ENCODE data around the gene OR4K15. TPM values are rescaled to one million over a fixed set of nuclear protein-coding genes. Genes with fewer than 3 reads are reported as not detected.
"Not testable (repeated sequence)": the region's sequence is repeated elsewhere in the genome, so short reads cannot be mapped to it uniquely, and the experiment has no call there.

Gene OR4K15, protein sequence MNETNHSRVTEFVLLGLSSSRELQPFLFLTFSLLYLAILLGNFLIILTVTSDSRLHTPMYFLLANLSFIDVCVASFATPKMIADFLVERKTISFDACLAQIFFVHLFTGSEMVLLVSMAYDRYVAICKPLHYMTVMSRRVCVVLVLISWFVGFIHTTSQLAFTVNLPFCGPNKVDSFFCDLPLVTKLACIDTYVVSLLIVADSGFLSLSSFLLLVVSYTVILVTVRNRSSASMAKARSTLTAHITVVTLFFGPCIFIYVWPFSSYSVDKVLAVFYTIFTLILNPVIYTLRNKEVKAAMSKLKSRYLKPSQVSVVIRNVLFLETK
- total RNA-seq, result not detected

DNA sequence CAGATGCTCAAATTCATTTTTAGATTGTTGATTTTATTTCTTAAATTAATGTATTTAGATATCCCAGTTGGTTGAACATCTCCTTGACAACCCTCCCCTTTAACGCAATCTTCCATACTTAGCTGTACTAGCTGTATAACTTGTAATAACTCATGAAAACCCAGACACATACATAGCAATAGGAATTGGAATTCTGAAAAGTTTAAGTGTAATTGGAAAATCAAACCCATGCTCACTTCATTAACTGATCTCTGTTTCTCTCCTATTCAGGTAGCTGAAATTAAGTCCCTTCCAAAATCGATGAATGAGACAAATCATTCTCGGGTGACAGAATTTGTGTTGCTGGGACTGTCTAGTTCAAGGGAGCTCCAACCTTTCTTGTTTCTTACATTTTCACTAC, at the start of gene OR4K15:
TSS of gene OR4K15 (plus strand) at position 301 of the 400 bp plus-strand sequence. CDS start at position 301, 0 bp downstream.
- Mint-ChIP-seq H3K4me1 (ENCODE audit: low read depth) (peaks cover 34% of the 10 kb centered on the region), H3K27me3 (ENCODE audit: low read depth) (no peaks in the 10 kb centered on the region), H3K4me3 (peak within 1 kb of the TSS; percentile 7), H3K36me3 (ENCODE audit: insufficient read depth) (no peaks in the 10 kb centered on the region), H3K9me3 (peaks cover 7% of the 10 kb centered on the region)
- ATAC-seq (no peak), DNase-seq (no peak)

DNA sequence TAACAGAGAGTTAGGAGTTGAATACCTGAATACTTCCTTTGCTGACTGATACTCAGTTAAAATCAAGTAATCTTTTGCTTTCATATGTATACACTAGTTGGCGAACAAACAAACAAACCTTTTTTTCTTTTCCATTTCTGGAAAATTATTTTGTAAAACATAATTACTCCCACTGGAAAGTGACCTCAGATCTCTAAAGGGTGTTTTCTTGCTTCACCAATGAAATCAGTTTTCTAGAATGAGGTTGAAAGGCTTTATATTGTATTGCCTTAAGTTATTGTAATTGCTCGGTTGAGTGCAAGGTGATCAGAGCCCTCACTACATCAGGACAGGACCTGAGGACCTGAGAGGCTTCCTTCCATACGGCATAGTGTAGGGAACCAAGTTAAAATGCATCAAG, 44.8 kb upstream of the OR4K15 start, which contains the start of gene OR4K1:
TSS of gene OR4K1 (plus strand) at position 301 of the 400 bp plus-strand sequence. CDS start 4,750 bp downstream, outside the sequence.
- H3K4me3 Mint-ChIP-seq, result no peak within 1 kb of the TSS
- no peaks in the 10 kb centered on the region for H3K36me3 Mint-ChIP-seq (ENCODE audit: insufficient read depth)

DNA sequence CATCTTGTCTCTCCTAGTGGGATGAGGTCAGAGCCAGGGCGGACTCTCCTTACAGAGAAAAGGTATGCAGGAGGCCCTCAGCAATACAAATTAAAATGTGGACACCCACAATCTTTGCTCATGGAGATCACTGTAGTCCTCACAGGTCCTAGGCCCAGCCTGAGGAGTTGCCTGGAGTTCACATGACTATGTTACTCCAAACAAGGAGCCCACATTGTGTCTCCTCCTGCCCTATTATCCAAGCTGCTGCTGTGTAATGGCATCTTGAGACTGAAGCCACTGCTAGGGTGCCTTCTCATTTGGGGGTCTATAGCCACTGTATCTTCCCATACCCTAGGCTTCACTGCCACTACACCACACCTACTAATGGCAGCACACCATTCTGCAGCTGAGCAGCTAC, 33.7 kb upstream of the OR4K15 start:
- DNase-seq, result no peak
- Mint-ChIP-seq H3K4me3 (no peak overlapping the region), H3K27me3 (ENCODE audit: low read depth) (no peaks in the 10 kb centered on the region), H3K36me3 (ENCODE audit: insufficient read depth) (no peaks in the 10 kb centered on the region), H3K4me1 (ENCODE audit: low read depth) (no peaks in the 10 kb centered on the region), H3K9me3 (peaks cover under 1% of the 10 kb centered on the region)
- ATAC-seq, result no peak

More for the DNA sequence above, 44.8 kb upstream of the OR4K15 start, which contains the start of gene OR4K1:
- Mint-ChIP-seq H3K9me3 (no peaks in the 10 kb centered on the region), H3K27me3 (ENCODE audit: low read depth) (no peaks in the 10 kb centered on the region), H3K4me1 (ENCODE audit: low read depth) (no peaks in the 10 kb centered on the region)
- no peak for ATAC-seq
- no peak for DNase-seq

DNA sequence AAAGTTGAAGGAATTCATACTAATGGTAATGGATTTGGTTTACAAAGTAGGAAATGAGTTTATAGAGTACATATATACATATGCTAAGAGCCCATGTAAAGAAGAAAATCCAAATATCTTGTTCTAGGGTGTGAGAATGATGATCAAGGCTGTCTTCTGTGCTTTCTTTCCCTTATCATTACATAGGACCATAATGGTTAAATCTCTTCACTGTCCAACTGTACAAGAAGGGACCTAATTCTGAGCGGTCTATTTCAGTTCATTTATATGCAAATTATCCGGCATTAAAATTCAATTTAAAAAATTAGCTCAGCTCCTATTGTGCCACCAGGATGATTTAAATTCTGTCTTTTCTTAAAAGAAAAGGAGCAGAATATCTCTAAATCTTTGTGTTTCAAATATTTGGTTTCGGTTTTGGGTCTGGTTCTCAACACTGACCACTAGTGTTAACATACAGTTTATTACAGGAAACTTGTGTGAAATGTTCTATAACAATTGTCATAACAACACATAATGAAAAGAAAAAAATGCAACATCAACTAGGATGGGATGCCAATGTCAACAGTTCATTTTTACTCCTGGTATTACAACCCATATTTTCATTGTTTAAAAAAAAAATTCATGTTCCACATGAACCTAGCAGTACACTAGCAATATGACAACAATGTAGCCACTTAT, 27.8 kb upstream of the OR4K15 start:
- peaks cover 4% of the 10 kb centered on the region for H3K9me3 Mint-ChIP-seq
- DNase-seq (no peak), ATAC-seq (no peak)
- H3K36me3 Mint-ChIP-seq (ENCODE audit: insufficient read depth), result no peaks in the 10 kb centered on the region
- H3K27me3 Mint-ChIP-seq (ENCODE audit: low read depth), result no peaks in the 10 kb centered on the region
- no peak overlapping the region for H3K4me3 Mint-ChIP-seq
- no peaks in the 10 kb centered on the region for H3K4me1 Mint-ChIP-seq (ENCODE audit: low read depth)

DNA sequence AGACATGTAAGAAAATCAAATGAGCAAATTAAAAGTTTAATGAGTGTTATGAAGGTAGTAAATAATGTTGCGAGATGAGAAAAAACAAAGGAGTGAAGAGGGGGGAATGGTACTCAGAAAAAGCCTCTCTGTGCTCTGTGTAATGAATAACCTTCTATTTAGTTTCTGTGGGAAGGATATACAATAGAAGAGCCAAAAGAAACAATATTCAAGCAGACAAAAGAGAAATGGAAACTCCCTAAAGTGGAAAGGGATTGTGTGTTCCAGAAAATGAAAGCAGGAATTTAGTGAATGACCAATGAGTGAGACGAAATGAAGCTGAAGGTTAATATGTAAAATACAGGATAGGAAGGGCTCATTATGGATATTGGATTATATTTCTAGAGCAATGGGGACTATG, 26.2 kb upstream of the OR4K15 start:
- H3K4me1 Mint-ChIP-seq (ENCODE audit: low read depth), result no peaks in the 10 kb centered on the region
- no peaks in the 10 kb centered on the region for H3K36me3 Mint-ChIP-seq (ENCODE audit: insufficient read depth)
- no peak for ATAC-seq
- peaks cover 4% of the 10 kb centered on the region for H3K9me3 Mint-ChIP-seq
- no peaks in the 10 kb centered on the region for H3K27me3 Mint-ChIP-seq (ENCODE audit: low read depth)
- H3K4me3 Mint-ChIP-seq, result no peak overlapping the region
- DNase-seq, result no peak

DNA sequence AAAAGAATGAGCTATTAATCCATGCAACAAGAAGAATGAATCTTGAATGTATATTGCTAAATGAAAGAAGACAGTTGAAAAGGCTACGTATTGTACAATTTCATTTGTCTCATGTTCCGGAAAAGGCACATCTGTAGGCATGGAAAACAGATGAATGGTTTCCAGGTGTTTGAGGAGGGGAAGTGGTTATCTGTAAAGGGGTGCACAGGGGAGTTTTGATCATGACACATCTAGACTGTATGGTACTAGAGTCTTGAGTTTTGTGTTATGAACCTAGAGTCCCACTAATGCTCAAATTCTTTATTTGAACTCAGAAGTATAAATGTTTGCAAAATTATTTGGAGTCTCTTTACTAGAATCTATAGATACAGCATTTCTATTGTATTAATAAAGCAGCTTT, 5.7 kb upstream of the OR4K15 start:
- not testable (repeated sequence) for H3K9me3 Mint-ChIP-seq; H3K27me3 Mint-ChIP-seq (ENCODE audit: low read depth); ATAC-seq; DNase-seq; H3K4me3 Mint-ChIP-seq; H3K36me3 Mint-ChIP-seq (ENCODE audit: insufficient read depth)
- peaks cover 24% of the 10 kb centered on the region for H3K4me1 Mint-ChIP-seq (ENCODE audit: low read depth)

DNA sequence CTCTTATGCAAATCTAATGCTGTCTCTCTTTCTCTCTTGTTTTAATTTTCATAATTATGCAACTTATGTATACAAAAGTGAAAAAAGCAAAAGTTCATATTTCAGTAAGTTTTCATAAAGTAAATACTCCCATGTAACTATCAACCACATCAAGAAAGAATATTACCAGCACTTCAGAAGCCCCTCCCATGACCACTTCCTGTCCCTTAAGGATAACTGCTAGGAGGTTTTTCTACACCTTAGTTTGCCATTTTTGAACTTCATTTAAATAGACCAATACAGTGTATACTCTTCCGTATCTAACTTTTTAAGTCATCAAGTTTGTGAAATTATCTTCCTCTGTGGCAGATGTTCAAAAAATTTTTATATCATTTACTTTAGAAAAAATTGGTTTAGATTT, 547 bp upstream of the OR4K15 start:
- Mint-ChIP-seq H3K4me3 (no peak overlapping the region), H3K36me3 (ENCODE audit: insufficient read depth) (no peaks in the 10 kb centered on the region), H3K27me3 (ENCODE audit: low read depth) (no peaks in the 10 kb centered on the region), H3K9me3 (peaks cover 7% of the 10 kb centered on the region), H3K4me1 (ENCODE audit: low read depth) (peaks cover 34% of the 10 kb centered on the region)
- ATAC-seq, result peak in 1 of 2 donors; percentile 43
- no peak for DNase-seq

DNA sequence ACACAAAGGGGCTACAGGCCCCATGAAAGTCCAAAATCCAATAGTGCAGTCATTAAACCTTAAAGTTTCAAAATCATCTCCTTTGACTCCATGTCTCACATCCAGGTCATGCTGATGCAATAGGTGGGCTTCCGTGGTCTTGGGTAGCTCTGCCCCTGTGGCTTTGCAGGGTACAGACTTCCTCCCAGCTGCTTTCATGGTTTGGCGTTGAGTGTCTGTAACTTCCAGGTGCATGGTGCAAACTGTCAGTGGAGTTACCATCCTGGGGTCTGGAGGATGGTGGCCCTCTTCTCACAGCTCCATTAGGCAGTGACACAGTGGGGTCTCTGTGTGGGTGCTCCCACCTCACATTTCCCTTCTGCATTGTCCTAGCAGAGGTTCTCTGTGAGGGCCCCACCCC, 18.0 kb downstream of the OR4K15 start:
- Mint-ChIP-seq H3K36me3 (ENCODE audit: insufficient read depth) (no peaks in the 10 kb centered on the region), H3K9me3 (peaks cover 7% of the 10 kb centered on the region), H3K4me3 (no peak overlapping the region), H3K27me3 (ENCODE audit: low read depth) (peaks cover 1% of the 10 kb centered on the region), H3K4me1 (ENCODE audit: low read depth) (no peaks in the 10 kb centered on the region)
- ATAC-seq (no peak), DNase-seq (no peak)

DNA sequence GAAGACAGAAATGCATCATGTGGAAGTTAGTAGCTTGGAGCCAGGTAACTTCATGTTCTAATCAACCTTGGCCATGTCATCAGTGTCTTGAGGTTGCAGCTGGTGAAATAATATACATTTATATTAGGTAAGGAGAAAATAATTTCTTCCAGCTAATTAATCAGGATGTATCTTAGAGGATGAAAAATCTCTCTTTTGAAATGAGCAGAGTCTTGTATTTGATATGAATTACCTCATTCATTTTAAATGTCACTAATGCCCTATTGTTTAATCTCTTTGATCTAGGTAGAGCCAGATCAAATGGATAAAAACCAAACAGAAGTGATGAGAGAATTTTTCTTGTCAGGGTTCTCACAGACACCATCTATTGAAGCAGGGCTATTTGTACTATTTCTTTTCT, 26.5 kb downstream of the OR4K15 start, which contains the start of gene OR4Q2:
TSS of gene OR4Q2 (plus strand) at position 301 of the 400 bp plus-strand sequence.
- no peak within 1 kb of the TSS for H3K4me3 Mint-ChIP-seq
- H3K9me3 Mint-ChIP-seq, result no peaks in the 10 kb centered on the region
- H3K36me3 Mint-ChIP-seq (ENCODE audit: insufficient read depth), result no peaks in the 10 kb centered on the region
- H3K4me1 Mint-ChIP-seq (ENCODE audit: low read depth), result no peaks in the 10 kb centered on the region
- no peak for DNase-seq
- ATAC-seq, result no peak
- peaks cover 2% of the 10 kb centered on the region for H3K27me3 Mint-ChIP-seq (ENCODE audit: low read depth)

DNA sequence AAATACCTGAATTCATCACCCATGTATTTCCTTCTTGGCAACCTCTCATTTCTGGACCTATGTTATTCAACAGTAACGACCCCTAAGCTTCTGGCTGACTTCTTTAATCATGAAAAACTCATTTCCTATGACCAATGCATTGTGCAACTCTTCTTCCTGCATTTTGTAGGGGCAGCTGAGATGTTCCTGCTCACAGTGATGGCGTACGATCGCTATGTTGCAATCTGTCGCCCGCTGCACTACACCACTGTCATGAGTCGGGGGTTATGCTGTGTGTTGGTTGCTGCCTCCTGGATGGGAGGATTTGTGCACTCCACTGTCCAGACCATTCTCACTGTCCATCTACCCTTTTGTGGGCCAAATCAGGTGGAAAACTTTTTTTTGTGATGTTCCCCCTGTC, 26.9 kb downstream of the OR4K15 start:
- Mint-ChIP-seq H3K36me3 (ENCODE audit: insufficient read depth) (no peaks in the 10 kb centered on the region), H3K4me3 (no peak overlapping the region), H3K27me3 (ENCODE audit: low read depth) (peaks cover 2% of the 10 kb centered on the region), H3K9me3 (peaks cover 2% of the 10 kb centered on the region), H3K4me1 (ENCODE audit: low read depth) (no peaks in the 10 kb centered on the region)
- ATAC-seq (no peak), DNase-seq (no peak)

DNA sequence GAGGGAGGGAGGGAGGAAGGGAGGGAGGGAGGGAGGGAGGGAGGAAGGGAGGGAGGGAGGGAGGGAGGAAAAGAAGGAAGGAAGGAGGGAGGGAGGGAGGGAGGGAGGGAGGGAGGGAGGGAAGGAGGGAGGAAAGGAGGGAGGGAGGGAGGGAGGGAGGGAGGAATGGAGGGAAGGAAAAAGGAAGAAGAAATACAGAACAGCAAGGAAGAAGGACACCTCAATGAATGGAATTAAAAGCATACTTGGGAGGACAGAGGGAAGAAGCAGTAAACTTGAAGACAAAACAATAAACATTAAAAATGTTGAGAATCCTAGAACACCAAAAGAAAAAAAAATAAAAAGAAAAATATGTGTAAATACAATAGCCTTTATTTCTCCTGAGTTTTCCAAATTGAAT, 32.8 kb downstream of the OR4K15 start:
- Mint-ChIP-seq H3K4me3 (no peak overlapping the region), H3K36me3 (ENCODE audit: insufficient read depth) (no peaks in the 10 kb centered on the region), H3K4me1 (ENCODE audit: low read depth) (no peaks in the 10 kb centered on the region), H3K27me3 (ENCODE audit: low read depth) (peaks cover 2% of the 10 kb centered on the region), H3K9me3 (peaks cover 15% of the 10 kb centered on the region)
- no peak for DNase-seq
- no peak for ATAC-seq

DNA sequence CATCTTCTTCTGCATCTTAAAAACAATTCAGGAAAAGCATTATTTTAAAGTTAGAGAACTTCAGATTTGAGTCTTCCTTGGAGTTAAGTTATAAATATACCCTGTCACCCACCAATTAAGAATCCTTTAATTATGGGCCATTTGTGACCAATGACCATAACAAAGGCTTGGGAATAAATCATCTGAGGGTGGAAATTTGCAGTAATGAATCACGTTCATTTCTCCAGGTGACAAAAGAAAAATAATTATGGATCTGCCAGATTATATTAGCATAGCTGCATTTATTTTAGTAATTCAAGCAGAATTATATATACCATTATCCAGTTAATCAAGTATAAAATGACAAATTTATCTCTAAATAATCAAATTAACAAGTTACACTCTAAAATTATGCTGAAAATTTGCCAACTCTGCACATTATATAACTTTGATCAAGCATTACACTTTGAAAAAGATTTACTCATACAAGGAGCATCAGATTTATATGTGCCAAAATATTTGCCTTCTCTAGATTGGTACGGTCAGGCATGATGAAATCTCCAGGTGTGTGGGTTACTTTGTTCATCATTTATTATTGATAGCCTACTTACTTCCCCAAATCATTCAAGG, 44.0 kb downstream of the OR4K15 start, which contains the start of gene OR4K14:
TSS of gene OR4K14 (minus strand) at position 51 of the 609 bp plus-strand sequence. CDS start 4,114 bp downstream, outside the sequence.
- Mint-ChIP-seq H3K4me3 (no peak within 1 kb of the TSS), H3K4me1 (ENCODE audit: low read depth) (no peaks in the 10 kb centered on the region), H3K36me3 (ENCODE audit: insufficient read depth) (no peaks in the 10 kb centered on the region), H3K9me3 (peaks cover under 1% of the 10 kb centered on the region), H3K27me3 (ENCODE audit: low read depth) (peaks cover 3% of the 10 kb centered on the region)
- no peak for ATAC-seq
- no peak for DNase-seq
